ENCODE results near the gene TFF1.

The TFF1 gene

DNA sequence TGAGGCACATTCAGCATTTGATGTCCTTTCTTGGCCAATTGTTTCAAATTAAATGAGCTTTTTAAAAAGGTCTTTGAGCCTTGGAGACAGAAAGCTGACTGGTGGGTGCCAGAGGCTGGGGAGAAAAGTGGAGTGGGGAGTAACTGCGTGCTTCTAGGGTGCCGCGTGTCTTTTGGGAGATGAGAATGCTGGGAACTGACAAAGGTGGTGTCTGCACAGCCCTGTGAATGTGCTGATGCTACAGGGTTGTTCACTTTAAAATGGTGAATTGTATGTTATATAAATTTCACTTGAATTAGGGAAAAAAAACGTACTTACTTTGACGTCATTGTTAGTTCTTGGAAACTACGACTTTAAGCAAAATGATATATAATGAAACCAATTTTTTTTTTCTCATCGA is 8.1 kb upstream of the TFF1 start:
- Histone ChIP-seq H3K9me3 (ENCODE audit: low read length) (no peaks in the 10 kb centered on the region), H3K4me3 (ENCODE audit: low read length) (no peak overlapping the region), H3K4me1 (ENCODE audit: insufficient read depth, low read length) (no peaks in the 10 kb centered on the region), H3K36me3 (ENCODE audit: insufficient read depth, low read length) (no peaks in the 10 kb centered on the region), H3K27me3 (ENCODE audit: insufficient read depth, low read length) (peaks cover 2% of the 10 kb centered on the region), H2AFZ (ENCODE audit: low read depth, low read length) (no peak overlapping the region)

DNA sequence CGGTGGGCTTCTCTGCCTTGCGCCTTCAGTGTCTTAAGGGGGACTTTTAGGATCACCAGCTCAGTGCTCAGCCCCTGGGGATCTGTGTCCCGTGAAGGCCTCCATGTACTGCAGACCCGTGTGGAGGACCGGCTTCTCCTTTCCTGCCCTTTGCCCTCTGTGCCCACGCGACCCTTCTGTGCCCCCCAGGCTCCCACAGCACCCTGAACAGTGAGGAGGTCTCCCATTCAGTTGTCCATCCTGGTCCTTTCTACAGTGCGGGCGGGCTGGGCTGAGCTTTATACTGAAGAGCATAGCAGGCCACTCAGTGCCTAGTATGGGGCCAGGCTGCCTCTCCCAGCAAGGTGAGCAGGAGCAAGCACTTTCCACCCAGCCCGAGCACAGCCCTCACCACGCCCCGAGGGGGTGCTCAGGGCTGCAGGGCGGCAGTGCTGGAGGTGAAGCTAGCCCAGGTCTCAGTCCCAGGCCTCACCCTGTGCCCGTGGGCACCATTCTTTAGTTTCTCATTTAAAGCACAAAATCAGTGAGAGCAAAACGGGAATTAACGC is 7.6 kb upstream of the TFF1 start:
- Histone ChIP-seq H3K9me3 (ENCODE audit: low read length) (no peaks in the 10 kb centered on the region), H2AFZ (ENCODE audit: low read depth, low read length) (no peak overlapping the region), H3K27me3 (ENCODE audit: insufficient read depth, low read length) (peaks cover 2% of the 10 kb centered on the region), H3K4me3 (ENCODE audit: low read length) (no peak overlapping the region), H3K4me1 (ENCODE audit: insufficient read depth, low read length) (no peaks in the 10 kb centered on the region), H3K36me3 (ENCODE audit: insufficient read depth, low read length) (no peaks in the 10 kb centered on the region)

DNA sequence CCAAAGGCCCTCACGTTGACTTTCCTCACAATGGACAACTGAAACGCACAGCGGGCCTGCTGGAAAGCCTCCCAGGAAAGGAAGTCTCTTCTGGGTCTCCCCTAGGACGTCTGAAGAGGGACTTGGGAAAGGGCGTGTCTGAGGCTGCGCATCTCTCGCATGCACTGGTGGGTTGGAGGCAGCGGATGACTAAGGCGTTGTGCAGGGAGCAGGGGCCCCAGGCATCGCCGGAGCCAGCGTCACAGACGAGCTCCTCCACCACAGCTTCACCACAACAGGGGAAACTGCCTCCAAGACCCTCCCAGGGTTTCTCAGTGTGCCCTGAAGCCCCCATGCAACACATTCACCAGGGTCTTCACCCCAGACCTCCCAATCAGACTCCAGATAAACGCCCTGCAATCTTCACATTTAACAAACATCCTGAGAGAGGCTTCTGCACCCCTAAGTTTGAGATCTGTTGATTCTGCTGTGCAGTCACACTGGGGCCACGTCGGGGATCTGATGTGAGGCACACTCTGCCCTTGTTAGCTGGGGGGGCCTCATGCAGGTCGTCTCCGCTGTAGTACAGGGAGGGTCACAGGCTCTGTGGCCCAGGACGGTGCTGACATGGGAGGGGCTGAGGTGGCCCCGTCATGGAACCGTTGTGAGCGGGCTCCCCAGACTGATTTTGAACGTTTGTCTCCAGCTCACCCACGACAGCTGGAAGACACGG is 7.0 kb upstream of the TFF1 start:
- Histone ChIP-seq H3K36me3 (ENCODE audit: insufficient read depth, low read length) (no peaks in the 10 kb centered on the region), H3K4me1 (ENCODE audit: insufficient read depth, low read length) (no peaks in the 10 kb centered on the region), H3K27me3 (ENCODE audit: insufficient read depth, low read length) (peaks cover 2% of the 10 kb centered on the region), H3K4me3 (ENCODE audit: low read length) (no peak overlapping the region), H2AFZ (ENCODE audit: low read depth, low read length) (no peak overlapping the region), H3K9me3 (ENCODE audit: low read length) (no peaks in the 10 kb centered on the region)

DNA sequence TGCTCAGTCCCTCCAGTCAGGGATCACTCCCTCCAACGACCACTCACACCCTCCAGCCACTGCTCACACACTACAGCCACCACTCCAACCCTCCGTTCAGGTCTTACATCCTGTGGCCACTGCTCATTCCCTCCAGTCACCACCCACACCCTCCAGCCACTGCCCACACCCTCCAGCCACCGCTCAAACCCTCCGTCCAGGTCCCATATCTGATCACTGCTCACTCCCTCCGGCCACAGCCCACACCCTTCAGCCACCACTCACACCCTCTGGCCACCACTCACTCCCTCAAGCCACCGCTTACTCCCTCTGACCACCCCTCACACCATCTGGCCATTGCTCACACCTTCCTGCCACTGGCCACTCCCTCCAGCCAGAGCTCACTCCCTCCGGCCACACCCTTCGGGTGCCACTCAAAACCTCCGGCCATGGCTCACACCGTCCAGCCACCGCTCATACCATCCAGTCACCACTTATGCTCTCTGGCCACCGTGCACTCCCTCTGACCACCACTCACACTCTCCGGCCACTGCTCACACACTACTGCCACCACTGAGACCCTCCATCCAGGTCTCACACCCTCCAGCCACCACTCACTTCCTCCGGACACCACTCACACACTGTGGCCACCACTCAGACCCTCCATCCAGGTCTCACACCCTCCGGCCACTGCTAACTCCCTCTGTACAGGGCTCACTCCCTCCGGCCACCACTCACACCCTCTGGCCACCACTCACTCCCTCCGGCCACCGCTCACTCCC is 4.7 kb upstream of the TFF1 start:
- Histone ChIP-seq H3K9me3 (ENCODE audit: low read length) (no peaks in the 10 kb centered on the region), H3K36me3 (ENCODE audit: insufficient read depth, low read length) (no peaks in the 10 kb centered on the region), H3K4me3 (ENCODE audit: low read length) (no peak overlapping the region), H3K27me3 (ENCODE audit: insufficient read depth, low read length) (no peaks in the 10 kb centered on the region), H2AFZ (ENCODE audit: low read depth, low read length) (no peak overlapping the region), H3K4me1 (ENCODE audit: insufficient read depth, low read length) (no peaks in the 10 kb centered on the region)

DNA sequence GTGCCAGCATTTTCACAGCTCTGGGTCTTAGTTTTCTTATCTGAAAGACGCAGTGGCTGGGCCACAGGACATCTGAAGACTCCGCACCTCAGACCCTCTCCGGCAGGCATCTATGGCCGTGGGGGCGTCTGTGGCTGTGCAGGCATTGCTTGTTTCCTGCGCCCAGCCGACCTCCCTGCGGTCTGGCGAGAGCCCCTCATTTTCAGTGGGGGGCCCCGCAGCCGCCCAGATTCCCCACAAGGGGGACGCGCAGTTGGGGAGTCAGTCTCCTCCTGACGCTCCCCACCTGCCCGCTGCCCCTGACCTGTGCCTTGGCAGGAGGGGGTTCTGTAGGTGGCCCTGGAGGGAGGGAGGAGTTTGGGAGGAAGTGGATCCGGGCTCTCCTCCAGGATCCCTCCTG is 3.5 kb upstream of the TFF1 start:
- no peaks in the 10 kb centered on the region for H3K4me1 ChIP-seq (ENCODE audit: insufficient read depth, low read length)
- H3K9me3 ChIP-seq (ENCODE audit: low read length) = no peaks in the 10 kb centered on the region

DNA sequence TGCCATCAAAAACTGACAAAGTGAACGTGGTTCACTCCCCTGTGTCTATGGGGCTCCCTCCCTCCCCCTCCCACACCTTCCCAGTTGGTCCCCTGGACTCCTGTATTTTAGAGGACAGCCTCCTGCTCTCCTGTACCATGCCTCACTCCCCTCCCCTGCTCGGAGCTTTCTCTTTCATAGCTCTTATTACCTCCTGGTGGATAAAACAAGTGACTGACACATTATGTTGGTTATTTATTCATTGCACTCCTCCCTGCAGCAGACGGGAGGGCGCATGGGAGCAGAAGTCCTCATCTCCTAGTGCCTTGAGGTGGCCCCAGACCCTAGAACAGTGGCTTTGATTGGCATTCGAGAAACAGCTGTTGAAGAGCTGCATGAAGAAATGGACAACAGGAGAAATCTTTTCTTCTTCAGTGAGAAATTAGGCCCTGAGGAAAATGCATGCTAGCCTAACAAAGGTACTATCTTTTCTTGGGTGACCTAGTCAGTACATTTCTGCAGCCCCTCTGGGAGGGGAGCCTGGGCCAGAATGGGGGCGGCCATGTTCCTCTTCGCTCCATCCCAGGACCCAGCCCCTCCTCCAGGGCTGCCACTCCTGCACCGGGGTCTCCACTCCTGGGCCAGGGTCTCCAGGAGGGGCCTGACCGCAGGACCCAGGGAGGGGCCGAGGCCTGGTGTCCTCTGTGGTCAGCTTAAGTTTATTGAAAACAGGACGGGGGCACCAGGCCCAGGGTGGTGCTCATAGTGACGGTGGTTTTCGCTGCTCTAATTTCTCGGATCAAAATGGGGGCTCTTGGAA is 1.2 kb upstream of the TFF1 start:
- H3K27me3 ChIP-seq (ENCODE audit: insufficient read depth, low read length) = no peaks in the 10 kb centered on the region
- no peaks in the 10 kb centered on the region for H3K36me3 ChIP-seq (ENCODE audit: insufficient read depth, low read length)
- no peaks in the 10 kb centered on the region for H3K9me3 ChIP-seq (ENCODE audit: low read length)

More for the DNA sequence above, 3.5 kb upstream of the TFF1 start:
- Histone ChIP-seq H3K4me3 (ENCODE audit: low read length) (no peak overlapping the region), H3K27me3 (ENCODE audit: insufficient read depth, low read length) (no peaks in the 10 kb centered on the region), H2AFZ (ENCODE audit: low read depth, low read length) (no peak overlapping the region), H3K36me3 (ENCODE audit: insufficient read depth, low read length) (no peaks in the 10 kb centered on the region)

DNA sequence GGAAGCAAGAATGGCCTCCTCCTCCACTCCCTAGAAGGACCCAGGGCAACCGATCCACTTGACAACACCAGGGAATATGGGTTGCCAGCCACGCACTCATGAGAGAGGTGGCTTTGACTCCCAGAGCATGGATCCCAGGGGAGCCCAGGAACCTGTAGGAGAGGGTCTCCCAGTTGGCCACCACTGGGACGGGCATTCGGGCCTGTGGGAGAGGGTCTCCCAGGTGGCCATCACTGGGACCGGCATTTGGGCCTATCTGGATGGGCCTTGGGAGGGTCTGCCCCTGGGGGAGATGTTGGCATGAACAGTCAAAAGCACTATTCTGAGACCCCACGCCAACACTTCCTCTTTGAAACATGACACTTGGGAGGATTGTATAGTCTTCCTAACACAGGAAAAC is 565 bp downstream of the TFF1 start:
- Histone ChIP-seq H3K4me1 (ENCODE audit: insufficient read depth, low read length) (no peaks in the 10 kb centered on the region), H3K36me3 (ENCODE audit: insufficient read depth, low read length) (no peaks in the 10 kb centered on the region), H2AFZ (ENCODE audit: low read depth, low read length) (no peak overlapping the region), H3K9me3 (ENCODE audit: low read length) (no peaks in the 10 kb centered on the region), H3K27me3 (ENCODE audit: insufficient read depth, low read length) (no peaks in the 10 kb centered on the region), H3K4me3 (ENCODE audit: low read length) (no peak overlapping the region)

More for the DNA sequence above, 1.2 kb upstream of the TFF1 start:
- H3K4me1 ChIP-seq (ENCODE audit: insufficient read depth, low read length) = no peaks in the 10 kb centered on the region
- no peak overlapping the region for H3K4me3 ChIP-seq (ENCODE audit: low read length)
- H2AFZ ChIP-seq (ENCODE audit: low read depth, low read length) = no peak overlapping the region

DNA sequence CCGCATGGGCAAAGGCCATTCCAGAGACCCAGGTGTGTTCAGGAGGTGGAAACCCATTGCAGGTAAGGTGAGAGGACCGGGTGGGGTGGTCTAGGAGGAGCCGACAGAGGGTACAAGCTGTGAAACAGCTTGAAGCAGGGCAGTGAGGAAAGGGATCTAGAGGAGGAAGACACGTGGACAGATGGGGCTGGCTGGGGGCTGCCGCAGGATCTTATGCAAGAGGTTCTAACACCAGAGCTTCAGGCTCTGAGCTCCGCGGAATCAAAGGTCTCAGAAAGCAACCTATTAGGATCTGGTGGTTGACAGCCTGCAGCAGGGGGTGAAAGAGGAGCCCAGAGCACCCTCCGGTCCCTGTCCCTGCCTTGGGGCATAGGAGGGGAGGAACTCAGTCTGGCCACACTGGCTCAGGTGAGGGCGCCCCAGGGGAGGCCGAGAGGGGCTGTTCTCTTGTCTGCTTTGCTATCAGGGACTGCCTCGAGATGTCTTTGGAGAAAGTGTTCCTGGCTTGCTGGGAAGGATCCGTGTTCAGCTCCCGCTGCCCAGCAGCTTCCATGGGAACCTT is 1.9 kb downstream of the TFF1 start:
- Histone ChIP-seq H3K36me3 (ENCODE audit: insufficient read depth, low read length) (no peaks in the 10 kb centered on the region), H3K27me3 (ENCODE audit: insufficient read depth, low read length) (no peaks in the 10 kb centered on the region), H2AFZ (ENCODE audit: low read depth, low read length) (no peak overlapping the region), H3K4me3 (ENCODE audit: low read length) (no peak overlapping the region), H3K9me3 (ENCODE audit: low read length) (no peaks in the 10 kb centered on the region), H3K4me1 (ENCODE audit: insufficient read depth, low read length) (no peaks in the 10 kb centered on the region)

DNA sequence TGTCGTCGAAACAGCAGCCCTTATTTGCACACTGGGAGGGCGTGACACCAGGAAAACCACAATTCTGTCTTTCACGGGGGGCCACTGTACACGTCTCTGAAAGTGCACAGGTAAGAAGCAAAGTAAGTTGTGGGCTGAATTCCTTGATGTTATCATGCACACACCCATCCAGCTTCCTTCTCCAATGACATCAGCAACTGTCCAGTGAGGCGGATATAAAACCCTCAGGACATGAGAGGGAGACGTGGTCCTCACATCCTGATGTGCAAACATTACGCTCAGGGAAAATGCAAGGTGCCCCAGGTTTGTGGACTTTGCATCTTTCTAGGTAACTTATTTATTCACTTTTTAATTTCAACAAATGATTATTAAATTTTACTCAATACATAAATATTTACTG is 3.0 kb downstream of the TFF1 start:
- H3K36me3 ChIP-seq (ENCODE audit: insufficient read depth, low read length) = no peaks in the 10 kb centered on the region
- H3K9me3 ChIP-seq (ENCODE audit: low read length) = no peaks in the 10 kb centered on the region
- H3K4me3 ChIP-seq (ENCODE audit: low read length) = no peak overlapping the region
- H3K4me1 ChIP-seq (ENCODE audit: insufficient read depth, low read length) = no peaks in the 10 kb centered on the region
- H2AFZ ChIP-seq (ENCODE audit: low read depth, low read length) = no peak overlapping the region
- H3K27me3 ChIP-seq (ENCODE audit: insufficient read depth, low read length) = no peaks in the 10 kb centered on the region

DNA sequence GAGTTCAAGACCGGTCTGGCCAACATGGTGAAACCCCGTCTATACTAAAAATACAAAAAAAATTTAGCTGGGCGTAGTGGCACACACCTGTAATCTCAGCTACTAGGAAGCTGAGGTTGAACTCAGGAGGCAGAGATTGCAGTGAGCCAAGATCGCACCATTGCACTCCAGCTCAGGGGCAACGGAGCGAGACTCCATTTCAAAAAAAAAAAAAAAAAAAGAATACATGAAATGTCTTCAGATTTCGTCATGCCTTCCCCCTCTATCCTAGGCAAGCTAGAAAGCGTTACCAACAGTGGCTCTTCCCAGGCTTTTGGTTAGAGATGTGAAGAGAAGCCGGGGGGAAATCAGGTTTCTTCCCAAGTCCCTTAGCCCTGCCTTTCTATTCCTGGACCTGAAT is 3.6 kb downstream of the TFF1 start:
- no peak overlapping the region for H3K4me3 ChIP-seq (ENCODE audit: low read length)

DNA sequence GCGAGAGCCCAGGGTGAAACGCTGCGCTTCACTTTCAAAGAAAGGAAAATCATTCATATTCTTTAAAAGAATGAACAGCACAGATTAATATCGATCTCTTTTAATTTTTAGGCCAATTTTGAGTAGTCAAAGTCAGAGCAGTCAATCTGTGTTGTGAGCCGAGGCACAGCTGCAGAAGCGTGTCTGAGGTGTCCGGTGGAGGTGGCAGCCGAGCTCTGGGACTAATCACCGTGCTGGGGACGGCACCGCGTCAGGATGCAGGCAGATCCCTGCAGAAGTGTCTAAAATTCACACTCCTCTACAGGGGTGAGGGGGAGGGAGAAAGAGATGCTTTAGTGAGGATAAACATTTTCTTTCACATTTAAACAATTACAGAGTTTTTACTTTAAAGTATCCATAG is 4.1 kb downstream of the TFF1 start:
- no peaks in the 10 kb centered on the region for H3K9me3 ChIP-seq (ENCODE audit: low read length)
- H3K4me3 ChIP-seq (ENCODE audit: low read length) = no peak overlapping the region
- H3K27me3 ChIP-seq (ENCODE audit: insufficient read depth, low read length) = no peaks in the 10 kb centered on the region
- H3K4me1 ChIP-seq (ENCODE audit: insufficient read depth, low read length) = no peaks in the 10 kb centered on the region
- no peak overlapping the region for H2AFZ ChIP-seq (ENCODE audit: low read depth, low read length)
- H3K36me3 ChIP-seq (ENCODE audit: insufficient read depth, low read length) = no peaks in the 10 kb centered on the region

More for the DNA sequence above, 3.6 kb downstream of the TFF1 start:
- Histone ChIP-seq H3K4me1 (ENCODE audit: insufficient read depth, low read length) (no peaks in the 10 kb centered on the region), H2AFZ (ENCODE audit: low read depth, low read length) (no peak overlapping the region), H3K36me3 (ENCODE audit: insufficient read depth, low read length) (no peaks in the 10 kb centered on the region), H3K9me3 (ENCODE audit: low read length) (no peaks in the 10 kb centered on the region), H3K27me3 (ENCODE audit: insufficient read depth, low read length) (no peaks in the 10 kb centered on the region)

DNA sequence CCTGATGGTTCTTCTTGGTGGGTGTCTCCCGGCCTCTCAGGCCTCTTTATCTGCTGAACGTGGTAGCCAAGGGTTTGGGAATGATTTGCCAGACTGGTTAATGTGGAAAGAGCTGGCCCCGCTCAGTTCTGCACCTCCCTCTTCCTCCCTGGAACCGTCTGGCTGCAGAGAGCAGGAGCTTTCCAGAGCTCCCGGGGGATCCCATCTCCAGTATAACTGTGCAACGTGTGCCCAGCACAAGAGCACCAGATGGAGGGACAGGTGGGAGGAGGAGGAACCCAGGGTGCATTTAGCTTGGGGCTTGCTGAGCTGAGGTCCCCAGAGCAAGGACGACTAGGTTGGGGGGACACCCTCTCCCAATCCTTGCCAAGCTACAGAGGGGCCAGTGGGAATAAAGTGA is 5.0 kb downstream of the TFF1 start:
- H3K36me3 ChIP-seq (ENCODE audit: insufficient read depth, low read length) = no peaks in the 10 kb centered on the region
- H3K4me1 ChIP-seq (ENCODE audit: insufficient read depth, low read length) = no peaks in the 10 kb centered on the region
- no peak overlapping the region for H3K4me3 ChIP-seq (ENCODE audit: low read length)
- no peaks in the 10 kb centered on the region for H3K9me3 ChIP-seq (ENCODE audit: low read length)
- H2AFZ ChIP-seq (ENCODE audit: low read depth, low read length) = no peak overlapping the region
- no peaks in the 10 kb centered on the region for H3K27me3 ChIP-seq (ENCODE audit: insufficient read depth, low read length)

DNA sequence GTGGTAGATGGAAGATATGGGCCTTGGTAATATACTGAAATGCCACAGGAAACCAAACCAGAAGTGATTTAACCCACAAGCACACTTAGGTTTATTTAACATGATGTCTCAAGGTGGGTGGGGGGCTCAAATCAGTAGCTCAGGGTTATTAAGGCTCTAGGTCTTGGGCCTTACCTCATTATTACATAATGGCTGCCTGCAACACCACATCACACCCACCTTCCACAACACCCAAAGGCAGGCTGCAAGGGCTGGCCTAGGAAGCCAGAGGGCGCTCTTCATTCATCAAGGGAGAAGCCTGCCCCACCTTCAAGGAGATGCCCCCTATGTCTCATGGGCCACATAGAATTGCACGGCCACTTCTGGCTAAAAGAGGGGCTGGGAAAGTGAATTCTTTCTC is 6.0 kb downstream of the TFF1 start:
- Histone ChIP-seq H3K4me1 (ENCODE audit: insufficient read depth, low read length) (no peaks in the 10 kb centered on the region), H3K9me3 (ENCODE audit: low read length) (no peaks in the 10 kb centered on the region), H2AFZ (ENCODE audit: low read depth, low read length) (no peak overlapping the region), H3K36me3 (ENCODE audit: insufficient read depth, low read length) (no peaks in the 10 kb centered on the region), H3K4me3 (ENCODE audit: low read length) (no peak overlapping the region), H3K27me3 (ENCODE audit: insufficient read depth, low read length) (no peaks in the 10 kb centered on the region)

Measured in neuron (in vitro differentiated cells).